Femur (tissue), 1 donor: Measurements from ENCODE around the gene SLC27A1.
"Not testable (repeated sequence)": the region's sequence is repeated elsewhere in the genome, so short reads cannot be mapped to it uniquely, and the experiment has no call there.

Experiments used
- DNase-seq: peaks from one replicate; pipeline ENCODE4 v3.0.0-alpha.2; 2017

Gene SLC27A1

DNA sequence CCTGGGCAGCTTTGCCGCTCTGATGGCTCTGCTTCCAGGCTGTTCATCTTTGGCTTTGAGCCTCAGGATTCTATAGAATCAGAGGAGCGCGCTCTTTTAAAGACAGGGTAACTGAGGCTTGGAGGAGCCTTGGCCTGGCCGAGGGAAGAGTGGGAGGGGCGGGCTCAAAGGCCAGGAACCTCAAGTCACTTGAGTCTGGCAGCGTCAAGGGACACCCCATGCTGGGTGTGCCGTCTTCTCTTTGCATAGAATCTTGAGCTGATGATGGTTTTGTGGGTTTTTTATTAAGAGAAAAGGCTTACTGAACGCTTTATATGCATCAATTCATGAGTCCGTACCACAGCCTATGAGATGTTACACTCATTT lies 42.2 kb downstream of the SLC27A1 start:
- no peak for DNase-seq

DNA sequence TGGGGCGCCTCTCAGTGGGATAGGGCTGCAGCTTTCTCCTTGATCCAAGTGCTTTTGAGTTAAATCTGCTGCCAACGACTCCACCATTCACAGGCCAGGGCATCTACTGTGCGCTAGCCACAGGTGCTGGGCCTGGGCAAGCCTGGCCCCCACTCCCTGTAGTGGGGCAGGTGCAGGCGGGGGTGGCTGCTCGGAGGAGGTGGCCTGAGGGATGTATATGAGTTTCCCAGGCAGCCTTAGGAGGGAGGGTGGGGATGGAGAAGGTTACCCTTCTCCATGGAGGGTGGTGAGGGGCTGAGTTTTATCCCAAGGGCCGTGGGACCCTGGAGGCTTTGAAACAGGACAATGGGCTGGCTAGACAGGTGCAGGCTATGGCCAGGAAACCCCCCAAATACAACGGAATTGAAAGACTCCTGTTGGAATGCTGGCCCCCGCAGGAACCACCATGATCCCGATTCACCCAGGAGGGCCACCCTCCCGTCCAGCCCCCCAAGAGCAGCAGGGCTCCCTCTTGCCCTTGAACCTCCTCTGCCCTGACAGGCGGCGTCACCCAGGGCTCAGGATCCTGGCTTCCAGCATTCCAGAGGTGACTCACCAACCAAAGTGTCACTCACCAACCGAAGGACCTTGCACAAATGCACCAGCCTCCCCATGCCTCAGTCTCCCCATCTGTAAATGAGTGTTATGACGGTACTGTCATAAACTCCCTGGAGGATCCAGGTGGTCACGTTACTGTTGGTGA lies 45.3 kb downstream of the SLC27A1 start:
- DNase-seq: no peak

DNA sequence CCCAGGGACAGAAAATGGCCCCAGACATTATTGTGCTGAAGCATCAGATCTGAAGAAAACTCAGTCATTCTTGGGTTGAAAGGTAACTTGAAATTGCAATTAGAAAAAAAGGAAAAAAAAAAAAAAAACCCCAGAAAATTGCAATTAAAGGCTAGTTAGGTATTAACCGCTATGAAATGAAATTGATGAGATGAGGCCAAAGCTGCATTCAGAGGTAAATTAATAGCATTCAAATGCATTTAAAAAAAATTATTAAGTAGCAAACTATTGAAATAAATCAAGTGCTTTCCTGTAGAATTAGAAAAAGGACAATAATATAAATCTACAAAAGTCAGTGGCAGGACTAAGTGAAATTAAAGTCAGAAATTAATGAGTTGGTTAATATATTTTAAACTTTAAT lies 47.6 kb downstream of the SLC27A1 start:
- DNase-seq: no peak

DNA sequence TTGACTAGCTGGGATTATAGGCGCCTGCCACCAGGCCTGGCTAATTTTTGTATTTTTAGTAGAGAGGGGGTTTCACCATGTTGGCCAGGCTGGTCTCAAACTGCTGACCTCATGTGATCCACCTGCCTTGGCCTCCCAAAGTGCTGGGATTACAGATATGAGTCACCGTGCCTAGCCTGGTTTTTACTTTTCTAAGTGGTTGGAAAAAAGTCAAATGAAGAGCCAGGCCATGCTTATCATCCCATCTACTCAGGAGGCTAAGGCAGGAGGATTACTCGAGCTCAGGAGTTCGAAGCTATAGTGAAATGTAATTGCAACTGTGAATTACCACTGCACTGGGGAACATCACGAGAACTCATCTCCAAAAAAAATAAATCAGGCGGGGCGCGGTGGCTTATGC lies 48.3 kb downstream of the SLC27A1 start:
- not testable (repeated sequence) for DNase-seq

DNA sequence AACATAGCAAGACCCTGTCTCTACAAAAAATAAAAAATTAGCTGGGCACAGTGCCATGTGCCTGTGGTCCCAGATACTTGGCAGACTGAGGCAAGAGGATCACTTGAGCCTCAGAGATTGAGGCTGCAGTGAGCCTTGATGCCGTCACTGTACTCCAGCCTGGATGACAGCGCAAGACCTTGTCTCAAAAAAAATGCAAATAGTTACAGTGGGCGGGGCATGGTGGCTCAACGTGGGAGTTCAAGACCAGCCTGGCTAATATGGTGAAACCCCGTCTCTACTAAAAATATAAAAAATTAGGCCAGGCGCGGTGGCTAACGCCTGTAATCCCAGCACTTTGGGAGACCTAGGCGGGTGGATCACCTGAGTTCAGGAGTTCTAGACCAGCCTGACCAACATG lies 49.6 kb downstream of the SLC27A1 start:
- DNase-seq: no peak

DNA sequence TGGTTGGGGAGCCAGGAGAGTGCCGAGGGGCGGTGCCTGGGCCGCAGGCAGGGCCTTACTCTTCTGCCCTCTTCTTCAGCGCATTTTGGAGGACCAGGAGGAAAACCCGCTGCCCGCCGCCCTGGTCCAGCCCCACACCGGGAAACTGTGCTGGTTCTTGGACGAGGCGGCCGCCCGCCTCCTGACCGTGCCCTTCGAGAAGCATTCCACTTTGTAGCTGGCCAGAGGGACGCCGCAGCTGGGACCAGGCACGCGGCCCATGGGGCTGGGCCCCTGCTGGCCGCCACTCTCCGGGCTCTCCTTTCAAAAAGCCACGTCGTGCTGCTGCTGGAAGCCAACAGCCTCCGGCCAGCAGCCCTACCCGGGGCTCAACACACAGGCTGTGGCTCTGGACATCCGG lies 50.5 kb downstream of the SLC27A1 start:
- DNase-seq: no peak

DNA sequence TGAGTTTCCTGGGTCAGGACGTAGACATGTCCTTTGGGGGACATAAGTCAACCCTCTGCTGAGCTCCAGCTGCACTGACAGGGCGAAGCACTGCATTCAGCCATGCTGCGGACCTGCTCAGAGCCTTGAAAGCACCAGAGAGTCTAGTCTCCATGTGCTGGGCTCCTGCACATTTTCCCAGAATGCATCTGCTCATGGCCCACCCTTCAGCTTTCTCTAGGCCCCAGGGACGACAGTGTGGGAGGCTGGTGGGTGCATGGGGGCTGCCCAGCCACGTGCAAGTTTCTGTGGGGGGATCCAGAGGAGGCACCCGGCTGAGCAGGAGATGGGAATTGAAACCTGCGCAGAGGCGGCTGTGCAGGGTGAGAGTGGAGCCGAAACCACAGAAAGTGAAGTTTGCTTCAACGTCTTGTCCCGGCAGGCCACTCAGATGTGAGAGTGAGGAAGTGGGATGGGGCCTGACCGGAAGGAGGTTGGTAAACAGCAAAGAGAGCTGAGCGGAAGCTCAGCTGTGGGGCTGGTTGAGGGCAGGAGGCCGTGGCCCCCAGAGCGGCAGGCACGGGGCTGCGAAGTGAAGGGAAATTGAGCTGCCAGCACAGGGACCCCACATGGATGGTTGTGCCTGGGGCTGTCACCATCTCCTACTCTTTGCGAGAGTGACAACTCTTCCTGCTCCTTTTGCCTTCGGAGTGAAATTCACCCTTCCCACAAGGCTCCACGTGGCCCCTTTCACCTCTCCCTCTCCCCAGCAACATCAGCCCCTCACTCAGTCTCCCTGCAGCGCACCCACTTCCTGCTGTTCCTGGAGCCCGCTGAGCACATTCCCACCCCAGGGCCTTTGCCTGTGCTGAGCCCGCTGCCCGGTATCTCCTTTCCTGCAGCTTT lies 52.9 kb downstream of the SLC27A1 start:
- peak; percentile 81 for DNase-seq

DNA sequence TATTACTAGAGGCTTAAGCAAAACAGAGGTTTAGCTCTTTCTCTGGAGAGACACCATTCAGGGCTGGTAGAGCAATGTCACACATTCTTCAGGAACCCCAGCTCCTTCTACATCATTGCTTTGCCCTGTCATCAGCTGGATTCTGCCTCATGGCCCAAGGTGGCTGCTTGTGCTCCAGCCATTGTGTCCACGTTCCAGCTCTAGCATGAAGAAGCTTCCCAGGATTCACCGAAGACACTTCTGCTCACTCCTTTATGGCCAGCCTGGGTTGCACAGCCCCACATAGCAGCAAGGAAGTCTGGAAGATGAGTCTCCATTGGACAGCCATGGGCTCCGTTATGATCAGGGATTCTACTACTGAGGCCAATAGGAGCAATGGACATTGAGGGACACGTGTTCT lies 54.3 kb downstream of the SLC27A1 start:
- no peak for DNase-seq

DNA sequence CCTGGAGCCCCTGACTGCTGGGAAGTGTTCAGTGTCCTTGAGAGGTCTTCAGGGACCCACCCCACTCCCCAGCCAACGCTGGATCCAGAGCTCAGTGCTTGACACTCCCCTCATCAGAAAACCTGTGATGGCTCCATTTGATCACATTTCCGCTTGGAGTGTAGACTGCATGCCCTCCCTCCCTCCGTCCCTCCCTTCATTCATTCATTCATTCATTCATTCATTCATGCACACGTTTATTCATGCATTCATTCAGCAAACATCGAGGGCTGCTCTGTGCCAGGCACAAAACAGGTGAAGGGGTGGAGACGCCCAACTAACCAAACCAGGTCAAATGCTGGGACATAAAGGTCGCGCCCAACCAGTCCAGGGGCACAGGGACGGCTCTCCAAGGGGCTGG lies 54.8 kb downstream of the SLC27A1 start:
- no peak for DNase-seq

DNA sequence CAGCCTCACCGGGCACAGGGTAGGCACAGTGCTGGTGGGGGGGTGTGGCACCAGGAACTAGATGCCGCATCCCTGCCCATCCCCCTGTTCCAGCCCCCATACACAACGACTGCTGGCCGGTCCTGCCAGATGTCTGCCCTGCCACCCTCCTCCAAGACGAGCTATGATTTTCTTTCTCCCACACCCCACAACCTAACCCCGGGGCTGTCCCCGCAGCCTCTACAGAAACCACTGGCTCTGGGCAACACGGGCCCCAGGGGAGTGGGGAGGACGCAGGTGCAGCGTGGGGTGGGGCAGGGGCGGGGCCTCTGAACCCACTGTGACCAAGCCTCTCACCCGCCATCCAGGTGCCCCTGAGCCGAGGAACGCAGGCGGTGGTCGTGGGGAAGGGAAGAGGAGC lies 56.6 kb downstream of the SLC27A1 start:
- peak; percentile 53 for DNase-seq

DNA sequence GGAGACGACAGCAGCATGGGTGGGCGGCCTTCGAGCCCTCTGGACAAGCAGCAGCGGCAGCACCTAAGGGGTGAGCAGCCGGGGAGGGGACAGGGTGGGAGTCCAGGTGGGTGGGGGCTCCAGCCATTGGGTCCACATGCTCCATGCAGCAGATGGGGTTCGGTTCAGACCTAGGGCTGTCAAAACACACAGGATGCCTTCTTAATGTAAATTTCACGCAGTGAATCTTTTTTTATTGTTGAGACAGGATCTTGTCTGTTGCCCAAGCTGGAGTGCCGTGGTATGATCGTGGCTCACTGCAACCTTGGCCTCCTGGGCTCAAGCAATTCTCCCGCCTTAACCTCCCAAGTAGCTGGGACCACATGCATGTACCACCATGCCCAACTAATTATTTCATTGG lies 57.0 kb downstream of the SLC27A1 start:
- DNase-seq: no peak

DNA sequence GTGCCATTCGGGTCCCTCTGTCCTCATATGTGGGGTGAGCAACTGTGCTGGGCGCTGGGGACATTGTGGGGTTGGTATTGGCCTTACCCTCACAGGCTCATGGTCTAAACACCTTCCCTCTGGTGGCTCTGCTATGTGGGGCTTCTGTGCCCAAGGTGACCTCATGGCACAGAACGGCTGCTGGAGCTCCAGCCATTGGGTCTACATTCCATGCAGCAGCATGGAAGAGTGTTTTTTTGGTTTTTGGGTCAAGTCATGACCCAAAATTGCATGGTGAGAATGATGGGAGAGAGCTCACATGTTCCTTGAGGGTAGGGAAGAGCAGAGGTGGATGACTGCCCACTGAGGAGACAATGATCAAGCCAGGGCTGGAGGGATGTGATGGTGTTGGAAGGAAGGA lies 58.3 kb downstream of the SLC27A1 start:
- DNase-seq: no peak

DNA sequence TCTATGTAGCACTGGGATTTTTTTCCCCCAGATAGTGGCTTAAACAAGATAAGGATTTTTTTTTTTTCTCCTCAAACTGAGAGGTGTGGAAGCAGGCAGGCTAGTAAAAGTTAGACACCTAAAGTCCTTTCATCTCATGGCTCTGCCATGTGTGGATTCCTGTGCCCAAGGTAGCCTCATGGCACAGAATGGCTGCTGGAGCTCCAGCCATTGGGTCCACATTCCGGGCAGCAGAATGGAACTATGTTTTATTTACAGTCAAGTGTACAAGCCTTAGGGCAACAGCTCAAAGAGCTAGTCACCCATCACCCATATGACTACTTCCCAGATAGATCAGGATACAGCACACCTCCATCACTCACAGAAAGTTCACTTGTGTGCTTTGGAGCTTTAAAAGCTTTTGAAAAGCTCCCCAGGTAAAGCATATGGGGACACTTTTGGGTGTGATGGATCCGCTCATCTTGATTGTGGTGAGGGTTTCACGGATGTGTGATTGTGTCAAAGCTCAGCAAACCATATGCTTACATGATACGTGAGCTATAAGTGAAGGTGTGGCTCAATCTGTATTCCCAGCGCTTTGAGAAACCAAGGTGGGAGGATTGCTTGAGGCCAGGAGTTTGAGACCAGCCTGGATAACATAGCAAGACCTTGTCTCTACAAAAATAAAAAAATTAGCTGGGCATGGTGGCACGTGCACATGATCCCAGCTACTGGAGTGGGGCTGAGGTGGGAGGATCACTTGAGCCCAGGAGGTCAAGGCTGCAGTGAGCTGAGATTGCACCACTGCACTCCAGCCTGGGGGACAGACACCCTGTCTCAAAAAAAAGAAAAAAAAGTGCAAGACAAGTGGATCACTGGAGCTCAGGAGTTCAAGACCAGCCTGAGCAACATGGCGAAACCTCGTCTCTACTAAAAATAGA lies 59.2 kb downstream of the SLC27A1 start:
- DNase-seq: no peak

DNA sequence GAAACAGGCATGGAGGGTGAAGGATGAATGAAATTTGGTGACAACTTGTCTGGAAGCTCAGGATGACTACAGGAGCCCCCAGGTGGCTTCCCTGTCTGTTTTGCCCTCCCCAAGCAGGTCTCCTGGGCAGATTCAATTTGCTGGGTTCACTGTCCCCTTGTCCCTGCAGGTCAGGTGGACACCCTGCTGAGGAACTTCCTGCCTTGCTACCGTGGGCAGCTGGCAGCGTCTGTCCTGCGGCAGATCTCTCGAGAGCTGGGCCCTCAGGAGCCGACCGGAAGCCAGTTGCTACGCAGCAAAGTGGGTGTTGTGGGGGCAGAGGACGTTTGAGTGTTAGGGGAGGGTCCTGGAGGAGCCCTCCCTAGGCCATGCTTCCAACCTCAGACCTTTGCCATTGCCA lies 60.3 kb downstream of the SLC27A1 start:
- DNase-seq: no peak

DNA sequence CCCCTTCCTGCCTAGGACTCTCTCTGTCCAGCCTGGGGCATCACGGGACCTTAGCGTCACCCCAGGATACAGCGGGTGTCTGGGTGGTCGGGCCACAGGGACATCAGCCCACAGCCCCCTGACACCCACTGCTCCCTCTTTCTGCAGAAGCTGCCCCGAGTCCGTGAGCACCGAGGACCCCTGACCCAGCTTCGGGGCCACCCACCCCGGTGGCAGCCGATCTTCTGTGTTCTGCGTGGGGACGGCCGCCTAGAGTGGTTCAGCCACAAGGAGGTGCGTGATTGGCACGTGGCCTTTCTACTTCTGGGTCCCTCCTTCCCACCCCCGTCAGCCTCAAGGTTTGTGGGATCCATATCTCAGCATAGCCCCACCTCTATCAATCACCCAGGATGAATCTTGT lies 61.8 kb downstream of the SLC27A1 start:
- no peak for DNase-seq

DNA sequence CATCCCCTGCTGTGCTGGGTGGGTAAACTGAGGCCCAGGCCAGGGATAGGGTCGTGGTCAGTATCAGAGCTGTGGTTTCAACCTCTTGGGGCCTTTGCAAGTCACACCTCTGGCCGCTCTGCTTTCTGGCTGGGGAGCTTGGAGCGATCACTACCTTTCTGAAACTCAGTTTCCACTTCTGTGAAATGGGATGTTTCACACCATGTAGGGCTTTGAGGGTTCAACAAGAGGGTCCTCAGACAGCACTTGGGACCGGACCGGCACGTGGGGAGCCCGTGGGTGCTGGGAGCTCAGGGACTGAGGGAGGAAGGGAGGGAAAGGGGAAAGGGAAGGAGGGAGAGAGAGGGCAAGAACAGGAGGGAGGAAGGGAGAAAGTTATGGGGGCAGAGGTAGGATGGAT lies 62.2 kb downstream of the SLC27A1 start:
- DNase-seq: no peak

DNA sequence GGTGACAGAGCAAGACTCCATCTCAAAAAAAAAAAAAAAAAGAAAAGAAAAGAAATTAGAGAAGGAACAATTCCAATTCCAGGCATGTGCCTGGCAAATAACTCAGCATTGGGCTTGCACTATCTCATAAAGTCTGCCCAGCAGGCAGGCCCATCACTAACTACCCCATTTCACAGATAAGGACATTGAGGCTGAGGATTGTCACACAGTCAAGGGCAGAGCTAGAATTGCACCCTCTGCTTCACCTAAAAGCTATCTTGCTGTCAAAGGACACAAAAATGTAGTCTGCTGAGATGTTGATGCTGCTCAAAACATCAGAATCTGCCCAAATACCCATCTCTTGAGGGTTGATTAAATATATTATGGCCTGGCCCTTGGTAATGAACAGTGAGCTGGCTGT lies 64.4 kb downstream of the SLC27A1 start:
- no peak for DNase-seq

DNA sequence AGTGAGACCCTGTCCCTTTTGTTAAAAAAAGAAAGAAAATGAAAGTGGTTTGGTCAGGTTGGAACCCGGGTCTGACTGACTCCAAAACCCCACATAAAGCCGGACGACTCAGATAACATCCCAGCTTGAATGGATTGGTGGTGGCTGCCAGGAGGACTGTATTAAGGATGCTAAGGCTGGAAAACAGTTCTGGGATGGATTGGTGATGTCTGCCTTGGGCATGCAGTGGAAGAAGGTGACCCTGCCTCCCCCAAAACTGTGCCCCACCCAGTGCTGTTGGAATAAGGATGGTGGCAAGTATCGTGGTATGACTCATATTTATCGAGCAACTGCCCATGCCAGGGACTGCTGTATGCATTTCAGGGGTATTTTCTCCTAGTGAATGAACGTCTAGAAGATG lies 66.6 kb downstream of the SLC27A1 start:
- DNase-seq: no peak

DNA sequence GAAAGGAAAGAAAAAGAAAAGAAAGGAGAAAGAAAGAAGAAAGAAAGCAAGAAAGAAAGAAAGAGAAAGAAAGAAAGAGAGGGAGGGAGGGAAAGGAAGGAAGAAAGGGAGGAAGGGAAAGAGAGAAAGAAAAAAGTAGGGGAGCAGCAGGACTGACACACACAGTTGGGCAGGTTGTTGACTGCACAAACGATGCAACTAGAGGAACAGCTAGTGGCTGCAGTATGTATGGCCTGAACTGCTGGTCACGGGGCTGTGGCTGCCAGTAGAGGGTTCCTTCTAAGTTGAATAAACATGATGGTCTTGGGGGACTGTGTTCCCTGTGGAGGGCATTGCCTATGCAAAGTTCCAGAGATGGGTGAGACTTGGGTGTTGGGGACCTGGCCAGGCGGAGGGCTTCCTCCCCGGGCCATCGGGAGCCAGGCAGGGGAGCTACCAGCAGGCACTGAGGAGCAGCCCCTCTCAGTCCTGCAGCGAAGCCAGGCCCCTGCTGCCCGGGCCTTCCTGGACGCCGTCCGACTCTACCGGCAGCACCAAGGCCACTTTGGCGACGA lies 68.4 kb downstream of the SLC27A1 start:
- DNase-seq: no peak

DNA sequence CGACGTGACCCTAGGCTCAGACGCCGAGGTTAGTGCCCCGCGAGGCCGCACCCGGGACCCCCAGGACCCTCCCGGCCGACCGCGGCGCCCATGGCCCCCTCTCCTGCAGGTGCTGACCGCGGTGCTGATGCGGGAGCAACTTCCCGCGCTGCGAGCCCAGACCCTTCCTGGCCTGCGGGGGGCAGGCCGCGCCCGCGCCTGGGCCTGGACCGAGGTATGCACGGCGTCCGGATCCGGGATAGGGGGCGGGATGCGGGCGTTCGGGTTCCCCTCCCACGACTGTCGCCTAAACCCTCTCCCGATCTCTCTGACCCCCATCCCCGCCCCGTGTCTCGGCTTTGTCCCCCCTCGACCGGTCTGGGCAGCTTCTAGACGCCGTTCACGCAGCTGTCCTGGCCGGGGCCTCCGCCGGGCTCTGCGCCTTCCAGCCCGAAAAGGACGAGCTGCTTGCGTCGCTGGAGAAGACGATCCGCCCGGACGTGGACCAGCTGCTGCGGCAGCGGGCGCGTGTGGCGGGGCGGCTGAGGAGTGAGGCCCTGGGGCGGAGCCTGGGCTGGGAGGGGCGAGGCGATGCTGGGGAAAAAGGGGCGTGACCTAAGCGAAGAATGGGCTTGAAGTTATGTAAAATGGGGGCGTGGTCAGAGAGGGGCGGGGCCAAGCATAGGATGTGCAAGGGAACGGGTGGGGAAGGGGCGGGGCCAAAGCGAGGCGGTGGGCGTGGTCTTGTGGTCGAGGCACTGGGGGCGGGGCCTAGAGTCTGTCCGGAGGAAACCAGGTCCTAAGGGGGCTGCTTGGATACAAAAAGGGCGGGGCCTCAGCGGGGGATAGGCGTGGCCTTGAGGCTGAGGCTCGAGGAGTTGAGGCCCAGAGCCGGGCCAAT lies 69.2 kb downstream of the SLC27A1 start:
- peak; percentile 95 for DNase-seq

DNA sequence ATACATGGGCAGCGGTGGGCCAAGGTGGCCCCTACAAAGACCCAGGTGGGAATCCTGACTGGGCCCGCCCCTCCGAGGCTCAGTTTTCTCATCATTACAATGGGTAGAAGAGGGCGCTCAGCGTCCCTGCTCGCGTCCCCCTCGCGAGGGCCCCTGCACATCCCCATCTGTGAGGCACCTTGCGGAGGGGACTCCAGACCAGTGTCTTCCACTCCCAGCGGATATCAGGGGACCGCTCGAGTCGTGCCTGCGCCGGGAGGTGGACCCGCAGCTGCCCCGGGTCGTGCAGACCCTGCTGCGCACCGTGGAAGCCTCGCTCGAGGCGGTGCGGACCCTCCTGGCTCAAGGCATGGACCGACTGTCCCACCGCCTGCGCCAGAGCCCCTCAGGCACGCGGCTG lies 69.8 kb downstream of the SLC27A1 start:
- DNase-seq: no peak

DNA sequence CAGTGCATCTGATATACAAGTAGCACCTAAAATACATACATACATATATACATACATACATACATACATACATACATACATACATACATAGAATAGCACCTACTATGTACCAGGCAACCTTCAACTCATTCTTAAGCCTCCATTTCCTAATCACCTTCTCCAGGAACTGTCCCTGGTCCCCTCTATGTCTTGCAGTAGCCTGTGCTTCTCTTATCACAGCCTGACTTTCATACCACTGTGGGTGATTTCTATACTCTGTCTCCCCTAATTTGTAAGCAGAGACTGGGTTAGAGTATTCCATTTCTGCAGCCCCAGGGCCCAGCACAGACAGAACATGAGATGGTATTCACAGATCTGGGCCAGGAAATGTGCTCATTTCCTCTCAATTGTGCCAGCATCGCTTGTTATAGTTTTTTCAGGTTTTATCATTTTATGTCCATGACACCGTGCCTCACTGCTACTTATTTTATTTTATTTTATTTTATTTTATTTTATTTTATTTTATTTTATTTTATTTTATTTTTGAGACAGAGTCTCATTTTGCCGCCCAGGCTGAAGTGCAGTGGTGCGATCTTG lies 70.9 kb downstream of the SLC27A1 start:
- DNase-seq: no peak
